Neural crest cell (in vitro differentiated cells): ENCODE data around the gene NAALADL1. TPM values are rescaled to one million over a fixed set of nuclear protein-coding genes. Genes with fewer than 3 reads are reported as not detected.
A peak's percentile ranks its signal among the peaks of the same experiment; 100 is the strongest.

Source experiments
- DNase-seq: peaks from one replicate; pipeline ENCODE4 v3.0.0; 2021; ENCODE audit warnings: low read depth, mixed read lengths, low spot score
- H3K27ac Mint-ChIP-seq: one replicate; pipeline ENCODE4 v1.8.0; 2021; ENCODE audit warnings: mild to moderate bottlenecking, mixed read lengths; ENCODE audit not compliant: unreplicated experiment
- H3K27me3 Mint-ChIP-seq: 2 replicates; pipeline ENCODE4 v1.8.0; 2021; ENCODE audit warnings: low read depth, mild to moderate bottlenecking, mixed read lengths
- H3K36me3 Mint-ChIP-seq: 2 replicates; pipeline ENCODE4 v1.8.0; 2021; ENCODE audit warnings: low read depth, mild to moderate bottlenecking, mixed read lengths
- H3K4me1 Mint-ChIP-seq: 2 replicates; pipeline ENCODE4 v1.8.0; 2021; ENCODE audit warnings: mixed read lengths
- H3K4me3 Mint-ChIP-seq: one replicate; pipeline ENCODE4 v1.8.0; 2021; ENCODE audit warnings: mild to moderate bottlenecking, mixed read lengths
- H3K9me3 Mint-ChIP-seq: 2 replicates; pipeline ENCODE4 v1.8.0; 2021; ENCODE audit warnings: mixed read lengths
- total RNA-seq: library from RNA; stranded (reverse); gene quantifications from 2 replicates; pipeline ENCODE4 v1.2.1, GENCODE V29; 2021
- TF ChIP-seq, protein P1 (sequence below): fragments of 200-600 bp; sonication (generic); conservative IDR thresholded peaks from 2 replicates; pipeline ENCODE4 v1.5.0; 2021; ENCODE audit warnings: antibody characterized with exemption, mild to moderate bottlenecking

Gene NAALADL1
- total RNA-seq, 1 donor from 2014 or later: 0.35 TPM

DNA sequence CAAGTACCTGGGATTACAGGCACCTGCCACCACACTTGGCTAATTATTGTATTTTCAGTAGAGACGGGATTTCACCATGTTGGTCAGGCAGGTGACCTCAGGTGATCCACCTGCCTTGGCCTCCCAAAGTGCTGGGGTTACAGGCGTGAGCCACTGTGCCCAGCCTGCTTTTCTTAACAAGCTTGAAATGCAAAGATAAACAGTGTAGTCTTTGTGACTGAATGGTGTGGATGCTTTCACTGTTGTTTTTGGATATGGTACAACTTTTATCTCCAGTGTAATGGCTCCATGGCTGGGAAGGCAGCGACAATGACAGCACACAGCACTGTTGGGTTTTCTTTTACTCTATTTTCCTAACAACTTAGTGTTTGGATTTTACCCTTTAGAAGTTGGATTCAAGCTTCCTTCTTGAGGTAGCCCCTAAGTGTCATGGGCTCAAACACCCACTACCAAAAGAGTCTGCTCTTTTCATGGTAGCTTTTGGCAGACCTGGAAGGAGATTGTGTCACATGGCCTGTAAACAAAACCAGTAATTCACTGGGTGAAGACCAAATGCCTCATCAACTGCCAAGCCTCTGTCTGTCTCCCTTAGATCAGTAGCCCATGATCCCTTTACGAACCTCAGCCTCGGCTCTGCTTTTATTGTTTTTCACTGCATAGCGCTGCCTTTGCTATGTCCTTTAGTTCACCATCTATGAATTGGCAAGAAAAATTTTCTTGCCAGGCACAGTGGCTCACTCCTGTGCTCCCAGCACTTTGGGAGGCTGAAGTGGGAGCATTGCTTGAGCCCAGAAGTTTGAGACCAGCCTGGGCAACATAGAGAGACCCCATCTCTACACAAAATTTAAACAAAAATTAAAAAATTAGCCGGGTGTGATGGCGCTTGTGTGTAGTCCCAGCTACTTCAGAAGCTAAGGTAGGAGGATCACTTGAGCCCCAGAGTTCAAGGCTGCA lies 44.1 kb upstream of the NAALADL1 start:
- Mint-ChIP-seq H3K9me3 (no peaks in the 10 kb centered on the region), H3K27ac (no peak overlapping the region)
- TF ChIP-seq, protein P1, sequence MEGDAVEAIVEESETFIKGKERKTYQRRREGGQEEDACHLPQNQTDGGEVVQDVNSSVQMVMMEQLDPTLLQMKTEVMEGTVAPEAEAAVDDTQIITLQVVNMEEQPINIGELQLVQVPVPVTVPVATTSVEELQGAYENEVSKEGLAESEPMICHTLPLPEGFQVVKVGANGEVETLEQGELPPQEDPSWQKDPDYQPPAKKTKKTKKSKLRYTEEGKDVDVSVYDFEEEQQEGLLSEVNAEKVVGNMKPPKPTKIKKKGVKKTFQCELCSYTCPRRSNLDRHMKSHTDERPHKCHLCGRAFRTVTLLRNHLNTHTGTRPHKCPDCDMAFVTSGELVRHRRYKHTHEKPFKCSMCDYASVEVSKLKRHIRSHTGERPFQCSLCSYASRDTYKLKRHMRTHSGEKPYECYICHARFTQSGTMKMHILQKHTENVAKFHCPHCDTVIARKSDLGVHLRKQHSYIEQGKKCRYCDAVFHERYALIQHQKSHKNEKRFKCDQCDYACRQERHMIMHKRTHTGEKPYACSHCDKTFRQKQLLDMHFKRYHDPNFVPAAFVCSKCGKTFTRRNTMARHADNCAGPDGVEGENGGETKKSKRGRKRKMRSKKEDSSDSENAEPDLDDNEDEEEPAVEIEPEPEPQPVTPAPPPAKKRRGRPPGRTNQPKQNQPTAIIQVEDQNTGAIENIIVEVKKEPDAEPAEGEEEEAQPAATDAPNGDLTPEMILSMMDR: no peak

DNA sequence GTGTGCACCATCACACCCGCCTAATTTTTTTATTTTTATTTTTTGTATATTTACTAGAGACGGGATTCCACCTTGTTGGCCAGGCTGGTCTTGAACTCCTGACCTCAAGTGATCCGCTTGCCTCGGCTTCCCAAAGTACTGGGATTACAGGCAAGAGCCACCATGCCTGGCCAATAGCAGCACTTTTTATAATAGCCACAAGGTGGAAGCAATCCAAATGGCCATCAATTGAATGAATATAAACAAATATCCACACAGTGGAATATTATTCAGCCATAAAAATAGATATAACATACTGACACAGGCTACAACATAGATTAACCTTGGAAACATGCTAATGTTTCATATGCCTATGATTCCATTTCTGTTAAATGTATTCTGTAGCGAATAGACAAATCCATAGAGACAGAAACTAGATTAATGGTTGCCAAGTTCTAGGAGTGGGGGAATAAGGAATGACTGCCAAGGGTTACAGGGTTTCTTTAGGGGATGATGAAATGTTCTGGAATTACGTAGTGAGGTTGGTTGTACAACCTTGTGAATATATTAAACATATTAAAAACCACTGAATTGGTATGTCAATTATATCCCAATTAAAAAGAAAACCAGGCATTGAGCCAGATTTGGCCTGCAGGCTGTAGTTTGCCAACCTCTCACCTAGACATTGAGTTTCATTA lies 42.5 kb upstream of the NAALADL1 start:
- TF ChIP-seq, protein P1: peak; percentile 42
- H3K9me3 Mint-ChIP-seq: no peaks in the 10 kb centered on the region
- H3K4me3 Mint-ChIP-seq: no peak overlapping the region

More for the DNA sequence above, 44.1 kb upstream of the NAALADL1 start:
- Mint-ChIP-seq H3K4me3 (no peak overlapping the region), H3K27me3 (no peaks in the 10 kb centered on the region), H3K36me3 (peaks cover 3% of the 10 kb centered on the region), H3K4me1 (no peaks in the 10 kb centered on the region)
- DNase-seq: no peak

DNA sequence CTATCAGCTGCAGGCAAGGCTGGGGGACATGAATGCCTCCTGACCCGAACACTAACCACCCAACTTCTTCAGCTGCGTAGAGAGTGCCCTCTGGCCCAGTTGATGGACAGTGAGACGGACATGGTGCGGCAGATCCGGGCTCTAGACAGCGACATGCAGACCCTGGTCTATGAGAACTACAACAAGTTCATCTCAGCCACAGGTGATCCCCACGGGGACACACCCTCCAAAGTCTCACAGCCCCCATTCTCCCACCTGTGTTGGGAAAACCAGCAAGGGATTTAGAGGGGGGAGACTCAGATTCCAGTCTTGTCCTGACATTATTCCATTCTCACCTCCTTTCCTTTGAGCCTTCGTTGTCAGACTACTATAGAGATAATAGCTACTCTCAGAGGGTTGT lies 38.6 kb upstream of the NAALADL1 start:
- H3K4me3 Mint-ChIP-seq: peak overlapping the region; percentile 97
- TF ChIP-seq, protein P1: no peak
- H3K27me3 Mint-ChIP-seq: no peaks in the 10 kb centered on the region
- H3K27ac Mint-ChIP-seq: no peak overlapping the region
- peaks cover 4% of the 10 kb centered on the region for H3K4me1 Mint-ChIP-seq
- no peaks in the 10 kb centered on the region for H3K9me3 Mint-ChIP-seq
- no peak for DNase-seq
- H3K36me3 Mint-ChIP-seq: no peaks in the 10 kb centered on the region

More for the DNA sequence above, 42.5 kb upstream of the NAALADL1 start:
- Mint-ChIP-seq H3K36me3 (no peaks in the 10 kb centered on the region), H3K27me3 (no peaks in the 10 kb centered on the region), H3K27ac (no peak overlapping the region), H3K4me1 (peaks cover 2% of the 10 kb centered on the region)
- DNase-seq: no peak

DNA sequence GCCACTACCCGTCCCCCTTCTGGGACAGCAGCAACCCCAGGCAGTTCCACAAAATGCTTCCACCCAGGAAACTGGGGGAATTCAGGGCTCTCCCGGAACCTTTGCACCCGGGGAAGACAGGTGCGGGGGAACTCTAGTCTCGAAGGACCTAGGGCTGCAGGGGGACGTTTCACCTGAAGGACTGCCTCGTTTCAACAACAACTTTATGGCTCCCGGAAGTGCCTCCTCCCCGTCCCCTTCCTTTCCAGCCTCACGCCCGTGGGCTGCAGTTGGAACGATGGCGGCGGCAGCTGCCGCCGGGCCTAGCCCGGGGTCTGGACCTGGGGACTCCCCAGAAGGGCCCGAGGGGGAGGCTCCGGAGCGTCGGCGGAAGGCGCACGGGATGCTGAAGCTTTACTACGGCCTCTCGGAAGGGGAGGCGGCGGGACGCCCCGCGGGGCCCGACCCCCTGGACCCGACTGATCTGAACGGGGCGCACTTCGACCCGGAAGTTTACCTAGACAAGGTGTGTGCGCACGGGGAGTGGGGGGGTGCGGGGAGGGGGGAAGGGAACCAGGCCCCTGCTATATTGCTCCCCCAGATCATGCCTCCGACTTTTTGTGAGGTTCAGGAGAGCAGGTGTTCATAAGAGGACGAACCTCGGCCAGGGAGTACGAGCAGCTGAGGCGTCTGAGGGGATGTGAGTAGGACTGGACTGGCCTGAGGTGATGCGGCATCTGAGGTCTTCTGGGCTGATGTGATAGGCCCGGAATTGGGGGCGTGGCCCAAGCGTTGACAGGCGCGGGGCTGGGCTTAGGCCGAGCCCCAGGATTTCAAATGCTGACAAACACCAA lies 37.8 kb upstream of the NAALADL1 start, which contains the start of gene VPS51:
Gene VPS51 (plus strand): TSS at position 241 of the 833 bp plus-strand sequence. CDS start 37 bp downstream, at position 278.
- Mint-ChIP-seq H3K4me1 (peaks cover 4% of the 10 kb centered on the region), H3K9me3 (no peaks in the 10 kb centered on the region), H3K36me3 (no peaks in the 10 kb centered on the region), H3K4me3 (peak within 1 kb of the TSS; percentile 97), H3K27ac (peak within 1 kb of the TSS; percentile 99), H3K27me3 (no peaks in the 10 kb centered on the region)
- TF ChIP-seq, protein P1: no peak
- DNase-seq: peak; percentile 78

DNA sequence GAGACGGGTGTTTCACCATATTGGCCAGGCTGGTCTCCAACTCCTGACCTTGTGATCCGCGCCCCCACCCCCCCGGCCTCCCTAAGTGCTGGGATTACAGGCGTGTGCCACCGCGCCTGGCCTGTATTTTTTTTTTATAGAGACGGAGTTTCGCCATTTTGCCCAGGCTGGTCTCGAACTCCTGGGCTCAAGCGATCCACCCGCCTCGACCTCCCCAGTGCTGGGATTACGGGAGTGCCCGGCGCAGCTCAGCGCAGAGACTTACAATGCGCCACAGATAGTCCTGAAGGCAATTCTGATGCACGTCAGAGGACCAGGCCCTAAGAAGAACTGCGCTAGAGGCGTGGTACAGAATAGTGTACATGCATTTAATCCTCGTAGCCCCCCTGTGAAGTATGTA lies 37.1 kb upstream of the NAALADL1 start:
- H3K4me1 Mint-ChIP-seq: peaks cover 4% of the 10 kb centered on the region
- no peaks in the 10 kb centered on the region for H3K9me3 Mint-ChIP-seq
- no peaks in the 10 kb centered on the region for H3K27me3 Mint-ChIP-seq
- H3K36me3 Mint-ChIP-seq: no peaks in the 10 kb centered on the region
- H3K4me3 Mint-ChIP-seq: peak overlapping the region; percentile 97
- no peak for DNase-seq
- TF ChIP-seq, protein P1: no peak
- peak overlapping the region; percentile 99 for H3K27ac Mint-ChIP-seq
